ENCODE data around the gene SHISA9. TPM values are rescaled to one million over a fixed set of nuclear protein-coding genes. Genes with fewer than 3 reads are reported as not detected.

Gene SHISA9
- total and polyA plus RNA-seq, 5 experiments from 2014 or later = not detected

DNA sequence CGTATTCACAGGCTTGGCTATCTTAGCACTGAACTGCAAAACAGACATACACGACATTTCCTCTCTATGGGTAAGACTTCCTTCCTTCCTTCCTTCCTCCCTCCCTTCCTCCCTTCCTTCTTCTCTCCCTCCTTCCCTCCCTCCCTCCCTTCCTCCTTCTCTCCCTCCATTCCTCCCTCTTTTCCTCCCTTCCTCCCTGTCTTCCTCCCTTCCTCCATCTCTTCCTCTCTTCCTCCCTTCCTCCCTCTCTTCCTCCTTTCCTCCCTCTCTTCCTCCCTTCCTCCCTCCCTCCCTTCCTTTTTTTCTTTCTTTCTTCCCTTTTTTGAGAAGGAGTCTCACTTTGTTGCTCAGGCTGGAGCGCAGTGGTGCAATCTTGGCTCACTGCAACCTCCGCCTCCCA lies 22.4 kb upstream of the SHISA9 start:
- Mint-ChIP-seq H3K27ac (no peak overlapping the region), H3K9me3 (peaks cover 0 to 7% (median 0%) of the 10 kb centered on the region in 9 donors), H3K36me3 (no peaks in the 10 kb centered on the region), H3K4me1 (no peaks in the 10 kb centered on the region), H3K27me3 (peaks cover 8 to 19% (median 14%) of the 10 kb centered on the region in 5 donors), H3K4me3 (no peak overlapping the region)
- ATAC-seq = no peak
- POLR2A ChIA-PET = no interaction called here
- DNase-seq = no peak

GRCh38 chr16:12879812-12880211 lies 21.6 kb upstream of the SHISA9 start:
- ATAC-seq = no peak
- POLR2A ChIA-PET = no interaction called here
- Mint-ChIP-seq H3K36me3 (no peaks in the 10 kb centered on the region), H3K4me1 (no peaks in the 10 kb centered on the region), H3K27ac (no peak overlapping the region), H3K9me3 (peaks cover 0 to 7% (median 0%) of the 10 kb centered on the region in 9 donors), H3K27me3 (peaks cover 6 to 16% (median 12%) of the 10 kb centered on the region in 5 donors), H3K4me3 (no peak overlapping the region)
- no peak for DNase-seq

- Mint-ChIP-seq H3K36me3 (no peaks in the 10 kb centered on the region), H3K27me3 (peaks cover 9 to 18% (median 17%) of the 10 kb centered on the region in 5 donors), H3K27ac (no peak overlapping the region), H3K4me1 (no peaks in the 10 kb centered on the region), H3K9me3 (peaks cover 0 to 9% (median 3%) of the 10 kb centered on the region in 9 donors), H3K4me3 (no peak overlapping the region)
- no peak for ATAC-seq
- POLR2A ChIA-PET = no interaction called here
- no peak for DNase-seq
Observed at GRCh38 chr16:12881182-12881581, 20.2 kb upstream of the SHISA9 start.

GRCh38 chr16:12881740-12882139 lies 19.7 kb upstream of the SHISA9 start:
- Mint-ChIP-seq H3K4me3 (no peak overlapping the region), H3K36me3 (no peaks in the 10 kb centered on the region), H3K27me3 (peaks cover 9 to 21% (median 17%) of the 10 kb centered on the region in 5 donors), H3K9me3 (peaks cover 0 to 10% (median 2%) of the 10 kb centered on the region in 9 donors), H3K4me1 (no peaks in the 10 kb centered on the region), H3K27ac (no peak overlapping the region)
- POLR2A ChIA-PET = no interaction called here
- no peak for ATAC-seq
- no peak for DNase-seq

GRCh38 chr16:12885742-12886141 lies 15.7 kb upstream of the SHISA9 start:
- H3K36me3 Mint-ChIP-seq = no peaks in the 10 kb centered on the region
- POLR2A ChIA-PET = no interaction called here
- peaks cover 0 to 10% (median 2%) of the 10 kb centered on the region in 9 donors for H3K9me3 Mint-ChIP-seq
- H3K27ac Mint-ChIP-seq = no peak overlapping the region
- H3K27me3 Mint-ChIP-seq = peaks cover 13 to 36% (median 21%) of the 10 kb centered on the region in 5 donors
- H3K4me3 Mint-ChIP-seq = no peak overlapping the region
- ATAC-seq (no peak), DNase-seq (no peak)
- H3K4me1 Mint-ChIP-seq = no peaks in the 10 kb centered on the region

DNA sequence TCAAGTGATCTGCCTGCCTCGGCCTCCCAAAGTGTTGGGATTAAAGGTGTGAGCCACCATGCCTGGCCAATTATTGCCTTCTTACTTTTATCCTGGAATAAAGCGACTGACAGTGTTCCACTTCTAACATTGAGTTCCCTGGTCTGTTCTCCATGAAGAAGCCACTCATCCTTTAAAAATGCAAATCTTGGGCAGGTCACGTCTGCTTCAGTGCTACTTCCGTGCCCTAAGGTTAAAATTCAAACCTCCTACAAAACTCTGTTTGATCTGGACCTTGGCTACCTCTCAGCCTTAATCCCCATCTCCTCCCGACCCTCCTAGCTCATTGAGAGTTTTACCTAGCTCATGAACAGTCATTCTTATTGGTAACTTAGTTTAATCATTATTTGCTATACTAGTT lies 9.6 kb upstream of the SHISA9 start:
- no peak for DNase-seq
- Mint-ChIP-seq H3K27me3 (peaks cover 21 to 59% (median 29%) of the 10 kb centered on the region in 5 donors), H3K4me1 (no peaks in the 10 kb centered on the region), H3K36me3 (peaks cover 0 to 6% (median 0%) of the 10 kb centered on the region in 3 donors), H3K4me3 (no peak overlapping the region), H3K9me3 (peaks cover 0 to 2% (median 0%) of the 10 kb centered on the region in 9 donors), H3K27ac (no peak overlapping the region)
- POLR2A ChIA-PET = no interaction called here
- ATAC-seq = no peak

GRCh38 chr16:12893050-12893750 lies 8.2 kb upstream of the SHISA9 start:
- ATAC-seq = no peak
- H3K4me1 Mint-ChIP-seq = no peaks in the 10 kb centered on the region
- POLR2A ChIA-PET = no interaction called here
- no peak for DNase-seq
- H3K27me3 Mint-ChIP-seq = peaks cover 21 to 45% (median 29%) of the 10 kb centered on the region in 5 donors
- H3K36me3 Mint-ChIP-seq = peaks cover 0 to 6% (median 0%) of the 10 kb centered on the region in 3 donors
- peaks cover 0 to 2% (median 0%) of the 10 kb centered on the region in 9 donors for H3K9me3 Mint-ChIP-seq
- H3K27ac Mint-ChIP-seq = no peak overlapping the region
- no peak overlapping the region for H3K4me3 Mint-ChIP-seq

- no peak for DNase-seq
- peaks cover 0 to 6% (median 0%) of the 10 kb centered on the region in 3 donors for H3K36me3 Mint-ChIP-seq
- no peak for ATAC-seq
- peaks cover 26 to 59% (median 43%) of the 10 kb centered on the region in 5 donors for H3K27me3 Mint-ChIP-seq
- peaks cover 0 to 2% (median under 1%) of the 10 kb centered on the region in 4 donors for H3K4me1 Mint-ChIP-seq
- H3K4me3 Mint-ChIP-seq = no peak overlapping the region
- no peak overlapping the region for H3K27ac Mint-ChIP-seq
- POLR2A ChIA-PET = no interaction called here
- H3K9me3 Mint-ChIP-seq = peaks cover 0 to 2% (median 0%) of the 10 kb centered on the region in 9 donors
Observed at GRCh38 chr16:12896562-12896961, 4.8 kb upstream of the SHISA9 start.

GRCh38 chr16:12898551-12898950 lies 2.8 kb upstream of the SHISA9 start:
- Mint-ChIP-seq H3K27ac (peak overlapping the region in 1 of 10 donors; percentile 83), H3K27me3 (peaks cover 20 to 53% (median 39%) of the 10 kb centered on the region in 5 donors), H3K4me3 (no peak overlapping the region), H3K4me1 (peaks cover 0 to 9% (median 2%) of the 10 kb centered on the region in 4 donors), H3K36me3 (no peaks in the 10 kb centered on the region), H3K9me3 (peaks cover 0 to 2% (median 0%) of the 10 kb centered on the region in 9 donors)
- no peak for DNase-seq
- POLR2A ChIA-PET = no interaction called here
- ATAC-seq = no peak

DNA sequence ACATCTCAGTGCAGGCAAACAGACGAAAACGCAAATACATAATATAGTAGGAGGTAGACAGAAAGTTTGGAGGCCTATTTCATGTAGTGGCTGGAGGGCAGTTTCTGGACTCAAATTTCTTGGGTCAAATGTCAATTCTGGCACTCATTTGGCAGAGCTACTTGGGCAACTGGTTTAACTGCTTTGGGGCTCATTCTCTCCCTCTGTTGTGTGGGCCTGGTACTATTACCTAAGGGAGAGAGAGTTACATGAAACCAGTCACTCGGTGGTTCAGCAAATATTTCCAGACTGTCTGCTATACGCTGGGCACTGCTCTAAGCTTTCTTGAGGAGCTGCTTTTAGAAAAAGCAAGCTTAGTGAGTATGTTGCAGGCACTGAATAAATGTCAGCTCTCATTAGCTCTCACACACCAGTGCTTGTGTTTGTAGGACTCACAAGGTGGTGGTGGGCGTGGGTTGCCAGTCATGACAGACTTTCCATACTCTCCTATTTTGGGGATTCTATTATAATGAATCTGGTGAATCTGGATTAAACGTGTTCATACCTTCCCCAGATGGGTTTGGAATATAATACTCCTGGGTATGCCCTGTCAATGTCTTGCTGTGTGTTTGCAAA lies 1.8 kb upstream of the SHISA9 start:
- POLR2A ChIA-PET = no interaction called here
- ATAC-seq (no peak), DNase-seq (no peak)
- Mint-ChIP-seq H3K36me3 (no peaks in the 10 kb centered on the region), H3K9me3 (peaks cover 0 to 2% (median 0%) of the 10 kb centered on the region in 9 donors), H3K27me3 (peaks cover 17 to 55% (median 42%) of the 10 kb centered on the region in 5 donors), H3K27ac (no peak overlapping the region), H3K4me1 (peaks cover 0 to 14% (median 4%) of the 10 kb centered on the region in 4 donors), H3K4me3 (no peak overlapping the region)

DNA sequence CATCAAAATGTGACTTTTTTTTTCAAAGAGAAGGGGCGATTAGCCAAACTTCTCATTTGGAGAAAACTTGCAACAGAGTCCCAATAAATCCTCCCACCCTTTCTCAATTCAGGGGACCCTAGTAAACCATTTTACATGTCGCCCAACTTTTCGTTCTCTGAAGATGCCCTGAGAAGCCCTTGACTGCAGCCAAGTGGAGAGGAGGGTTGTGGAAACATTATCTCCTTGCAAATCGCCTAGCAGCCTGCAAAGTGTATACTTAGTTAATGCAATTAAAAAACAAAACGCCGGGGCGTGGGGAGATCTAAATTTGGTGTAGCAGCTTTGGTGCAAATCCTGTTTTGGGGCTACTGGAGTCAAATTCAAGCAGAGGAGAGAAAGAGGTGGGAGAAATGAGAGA lies 1.2 kb upstream of the SHISA9 start:
- no peak for ATAC-seq
- no peak for DNase-seq
- Mint-ChIP-seq H3K36me3 (no peaks in the 10 kb centered on the region), H3K9me3 (peaks cover 0 to 2% (median 0%) of the 10 kb centered on the region in 9 donors), H3K27ac (no peak overlapping the region), H3K4me1 (peaks cover 0 to 14% (median 4%) of the 10 kb centered on the region in 4 donors), H3K27me3 (peaks cover 19 to 55% (median 45%) of the 10 kb centered on the region in 5 donors), H3K4me3 (peak overlapping the region in 4 of 10 donors; percentile 20 to 33 (median 24))
- POLR2A ChIA-PET = no interaction called here

- Mint-ChIP-seq H3K4me3 (peak overlapping the region in 1 of 10 donors; percentile 26), H3K36me3 (no peaks in the 10 kb centered on the region), H3K9me3 (peaks cover 0 to 2% (median 0%) of the 10 kb centered on the region in 9 donors), H3K4me1 (peaks cover 0 to 14% (median 4%) of the 10 kb centered on the region in 4 donors), H3K27ac (no peak overlapping the region), H3K27me3 (peaks cover 20 to 59% (median 46%) of the 10 kb centered on the region in 5 donors)
- ATAC-seq (no peak), DNase-seq (no peak)
- POLR2A ChIA-PET = no interaction called here
Observed at GRCh38 chr16:12900599-12901203, 697 bp upstream of the SHISA9 start.

GRCh38 chr16:12901204-12901596 lies 198 bp upstream of the SHISA9 start:
- Mint-ChIP-seq H3K27me3 (peaks cover 20 to 64% (median 46%) of the 10 kb centered on the region in 5 donors), H3K36me3 (no peaks in the 10 kb centered on the region), H3K4me3 (no peak overlapping the region), H3K27ac (no peak overlapping the region), H3K9me3 (peaks cover 0 to 1% (median 0%) of the 10 kb centered on the region in 9 donors), H3K4me1 (peaks cover 0 to 14% (median 4%) of the 10 kb centered on the region in 4 donors)
- no peak for ATAC-seq
- POLR2A ChIA-PET = no interaction called here
- DNase-seq = no peak
